GM19023 (cell line): Measurements from ENCODE around the gene VAV2.

Experiments used
- ATAC-seq: cut with Tn5 transposase; IDR thresholded peaks from one replicate; pipeline ENCODE4 v1.9.1; 2021; ENCODE audit warnings: mild to moderate bottlenecking, moderate library complexity; ENCODE audit not compliant: unreplicated experiment

Gene VAV2

DNA sequence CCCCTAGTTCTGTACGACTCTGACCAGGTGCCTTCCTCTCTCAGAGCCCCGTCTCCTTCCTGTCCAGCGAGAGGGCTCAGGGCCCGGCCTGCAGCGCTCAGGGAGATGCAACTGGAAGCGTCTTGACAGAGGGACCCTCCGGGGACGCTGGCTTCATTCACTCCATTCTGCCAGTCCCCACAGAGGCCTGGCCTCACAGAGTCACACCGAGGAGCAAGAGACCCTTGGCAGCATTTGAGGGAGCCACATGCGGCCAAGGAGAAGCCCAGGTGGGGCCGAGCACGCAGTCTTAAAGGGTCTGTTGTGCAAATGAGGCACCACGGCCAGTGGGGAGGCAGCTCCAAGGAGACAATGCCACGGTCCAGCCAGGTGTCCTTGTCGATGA is 167.3 kb downstream of the VAV2 start:
- ATAC-seq = no peak

DNA sequence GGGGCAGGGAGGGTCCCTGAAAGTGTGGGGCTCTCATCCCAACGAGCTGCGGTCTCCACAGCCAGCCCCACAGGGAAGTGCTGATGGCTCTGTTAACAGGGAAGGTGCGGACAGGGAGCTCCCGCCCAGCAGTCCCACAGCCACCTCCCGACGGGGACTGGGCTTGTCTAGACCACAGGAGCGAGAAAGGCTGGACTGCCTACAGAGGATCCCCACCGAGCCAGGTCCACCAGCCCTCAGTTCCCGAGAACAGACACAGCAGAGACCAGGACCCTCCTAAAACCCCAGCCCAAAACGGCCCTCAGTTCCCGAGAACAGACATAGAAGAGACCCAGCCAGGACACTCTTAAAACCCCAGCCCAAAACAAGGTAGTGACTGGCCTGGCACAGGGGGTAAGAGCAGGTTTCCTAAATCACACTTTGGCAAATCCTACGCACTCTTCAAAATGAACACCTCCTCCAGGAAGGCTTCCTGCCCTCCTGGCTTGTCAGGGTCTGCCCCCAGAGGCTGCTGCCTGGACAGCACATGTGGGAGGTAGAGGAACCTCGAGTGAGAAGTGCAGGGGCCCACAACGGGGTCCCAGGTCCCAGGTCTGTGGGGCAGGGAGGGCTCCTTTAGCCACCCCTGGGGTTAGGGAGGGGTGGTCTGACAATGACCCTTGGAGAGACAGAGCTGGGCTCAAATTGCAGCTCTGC is 167.9 kb downstream of the VAV2 start:
- ATAC-seq = no peak

DNA sequence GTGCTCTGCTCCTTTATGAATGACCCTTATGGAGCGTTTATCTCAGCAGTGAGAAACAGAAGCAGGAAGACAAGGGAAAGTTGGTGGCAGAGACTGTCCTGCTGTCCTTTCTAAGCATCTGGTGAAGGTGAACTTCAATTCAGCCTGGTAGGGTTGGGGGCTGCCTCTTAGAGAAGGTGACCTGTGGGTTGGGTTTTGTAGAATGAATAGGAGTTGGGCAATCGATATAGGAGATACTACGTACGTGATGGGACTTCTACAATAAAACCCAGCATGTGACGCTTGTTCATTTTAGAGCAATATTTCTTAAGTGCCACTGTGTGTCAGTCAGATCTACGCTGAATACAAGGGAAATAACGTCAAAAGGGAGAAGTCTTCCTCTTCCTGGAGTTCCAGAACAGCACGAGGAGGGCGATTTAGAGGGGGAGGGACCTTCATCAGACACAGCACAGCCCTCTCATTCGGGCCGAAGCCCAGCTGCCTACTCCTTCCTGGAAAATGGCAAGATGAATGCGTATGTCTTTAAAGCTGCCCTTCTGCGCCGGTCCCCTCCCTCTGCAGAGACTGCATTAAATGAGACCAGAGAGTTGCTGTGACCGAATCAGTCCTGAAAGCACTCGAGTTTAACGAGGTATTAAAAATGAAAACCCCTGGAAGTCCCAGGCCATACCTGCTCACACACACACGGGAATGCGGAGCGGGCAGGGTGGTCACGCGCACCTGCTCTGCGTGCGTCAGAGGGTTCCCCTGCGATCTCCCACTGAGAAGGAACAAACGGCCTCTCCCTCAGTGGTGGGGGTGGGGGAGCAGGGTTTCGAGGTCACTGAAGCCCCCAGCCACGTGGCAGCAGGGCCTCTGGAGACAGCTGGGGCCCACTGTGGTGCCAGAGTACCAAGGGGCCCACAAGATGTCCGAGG is 168.7 kb downstream of the VAV2 start:
- ATAC-seq = no peak

DNA sequence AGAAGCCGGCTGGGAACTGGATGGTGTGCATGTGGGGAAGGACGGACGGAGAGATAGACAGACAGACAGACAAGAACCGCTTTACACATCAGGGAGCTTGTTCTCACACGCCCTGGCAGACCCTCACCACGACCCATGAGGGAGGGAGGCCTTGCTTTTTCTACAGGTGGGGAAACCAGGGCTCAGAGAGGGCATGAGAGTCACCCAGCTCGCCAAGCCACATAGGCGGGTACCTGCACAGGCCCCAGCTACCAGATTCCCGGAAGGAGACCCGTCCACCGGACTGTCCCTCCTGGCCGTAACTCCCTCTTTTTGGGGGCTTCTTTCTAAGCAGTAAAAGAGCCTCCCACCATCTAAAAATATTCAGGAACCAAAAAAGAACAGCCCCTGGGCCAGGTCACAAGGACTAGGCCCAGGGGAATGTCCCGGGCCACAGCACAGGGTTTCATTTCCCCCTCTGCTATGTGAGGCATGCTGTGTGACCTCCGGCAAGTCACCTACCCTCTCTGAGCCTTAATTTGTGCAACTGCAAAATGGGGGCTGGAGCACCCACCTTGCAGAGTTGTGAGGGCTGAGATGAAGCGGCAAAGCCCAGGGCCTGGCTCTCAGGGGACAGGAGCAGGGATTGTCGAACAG is 169.6 kb downstream of the VAV2 start:
- ATAC-seq = peak; percentile 52

DNA sequence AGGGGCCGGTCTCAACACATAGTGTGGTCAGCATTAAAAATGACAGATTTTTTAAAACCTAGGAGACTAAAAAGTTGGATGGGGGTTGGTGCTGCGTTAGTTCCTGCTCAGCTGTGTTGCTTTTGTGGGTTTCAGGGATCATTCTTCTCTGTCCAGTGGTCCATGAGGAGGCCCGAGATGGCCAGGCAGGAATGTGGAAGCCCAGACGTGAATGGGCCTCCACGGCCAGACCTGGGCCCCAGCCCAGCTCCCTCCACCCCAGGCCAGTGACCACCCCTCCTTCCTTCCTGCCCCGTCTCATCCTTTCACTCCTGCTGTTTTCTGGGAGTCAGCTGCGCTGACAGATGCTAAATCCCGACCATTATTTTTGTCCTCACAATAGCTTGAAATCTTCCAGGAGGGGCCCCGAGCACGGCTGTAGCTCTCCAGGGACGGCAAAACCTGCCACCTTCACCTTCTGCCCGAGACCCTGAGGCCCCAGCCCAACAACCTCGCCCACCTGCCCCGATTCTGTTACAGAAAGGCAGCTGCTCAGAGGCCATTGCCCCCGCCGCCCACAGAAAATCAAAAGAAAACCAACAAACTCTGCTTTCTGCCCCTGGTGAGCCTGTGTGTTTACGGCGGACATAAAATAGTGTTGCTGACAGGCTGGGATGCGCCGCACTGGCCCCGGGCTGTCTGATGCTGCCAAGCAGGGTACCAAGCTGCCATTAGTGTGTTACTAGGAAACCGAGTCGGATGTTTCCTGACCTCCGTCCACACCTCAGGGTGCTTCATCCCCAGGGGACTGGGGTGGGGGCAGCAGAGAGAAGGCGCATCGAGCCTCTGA is 170.3 kb downstream of the VAV2 start:
- ATAC-seq = peak; percentile 22

DNA sequence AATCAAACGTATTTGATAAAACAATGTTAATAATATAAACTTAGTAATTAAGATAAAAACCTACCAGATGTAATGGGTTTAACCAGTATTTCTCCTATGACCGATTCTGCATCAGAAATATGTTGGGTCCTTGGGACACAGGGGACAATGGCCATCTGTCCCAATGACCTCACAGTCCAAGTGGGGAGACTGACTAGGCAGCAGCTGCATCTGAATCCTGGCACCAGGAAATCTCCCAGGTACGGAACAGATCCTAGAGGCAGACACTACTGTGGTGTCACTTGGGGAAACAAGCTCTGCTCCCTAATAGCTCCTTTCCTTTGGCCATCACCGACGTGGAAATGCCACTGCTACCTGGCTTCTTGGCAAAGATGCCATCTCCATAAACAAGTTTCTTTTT is 172.2 kb downstream of the VAV2 start:
- ATAC-seq = no peak

DNA sequence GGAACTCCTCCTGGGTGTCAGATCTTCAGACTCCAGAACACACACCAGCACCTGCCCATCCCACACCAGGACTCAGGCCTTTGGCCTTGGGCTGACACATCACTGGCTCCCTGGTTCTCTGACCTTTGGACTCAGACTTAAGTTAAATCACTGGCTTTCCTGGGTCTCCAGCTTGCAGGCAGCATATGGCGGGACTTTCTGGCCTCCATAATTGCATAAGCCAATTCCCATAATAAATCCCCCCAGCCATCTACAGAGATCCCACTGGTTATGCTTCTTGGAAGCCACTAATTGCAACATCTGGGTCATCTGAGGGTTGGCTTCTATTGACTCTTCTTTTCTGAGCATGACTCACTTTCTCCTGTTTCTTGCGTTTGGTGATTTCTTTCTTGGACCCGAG is 173.7 kb downstream of the VAV2 start:
- no peak for ATAC-seq

DNA sequence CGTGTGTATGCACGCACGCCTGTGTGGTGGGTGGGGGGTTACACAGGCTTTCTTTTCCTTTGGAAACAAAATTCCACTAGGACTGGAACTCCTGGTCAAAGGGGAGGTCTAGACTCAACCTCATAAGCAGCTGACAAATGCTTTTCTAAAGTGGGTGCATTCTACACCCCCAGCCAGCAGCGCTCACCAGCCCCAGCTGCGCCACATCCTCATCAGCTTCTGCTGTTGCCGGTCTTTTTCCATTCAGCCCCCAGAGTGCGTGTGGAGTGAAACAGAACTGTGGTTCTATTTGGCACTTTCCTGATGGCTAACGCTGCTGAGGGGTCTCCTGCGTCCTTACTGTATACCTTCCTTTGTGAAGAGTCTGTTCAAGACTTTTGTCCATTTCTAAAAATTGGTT is 176.3 kb downstream of the VAV2 start:
- ATAC-seq = no peak

DNA sequence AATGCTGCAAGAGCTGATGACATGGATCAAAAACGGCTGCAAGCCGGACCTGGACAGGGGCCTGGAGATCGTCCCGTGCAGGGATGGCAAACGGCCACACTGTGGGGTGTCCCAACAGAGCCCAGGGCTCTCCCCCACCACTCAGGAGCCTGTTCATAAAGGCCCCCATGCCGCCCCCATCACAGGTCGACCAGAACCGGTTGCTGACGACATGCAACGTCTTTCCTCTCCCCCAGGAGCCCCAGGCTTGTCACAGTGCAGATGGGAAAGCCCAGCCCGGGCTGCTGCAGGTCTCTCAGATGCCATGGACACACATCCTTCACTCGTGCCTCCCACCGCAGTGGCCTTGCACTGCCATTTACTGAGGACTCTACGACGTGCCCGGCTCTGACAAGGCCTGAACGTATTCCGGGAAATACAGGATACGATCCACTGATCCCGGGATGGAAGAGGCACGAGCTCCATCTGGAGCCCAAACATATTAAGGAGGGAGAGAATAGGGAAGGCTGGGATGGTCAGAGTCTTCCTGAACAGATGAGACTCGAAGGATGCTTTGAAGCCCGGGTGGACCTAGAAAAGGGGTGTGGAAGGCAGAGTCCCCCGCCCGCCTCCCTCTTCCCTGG is 177.4 kb downstream of the VAV2 start:
- ATAC-seq = no peak

DNA sequence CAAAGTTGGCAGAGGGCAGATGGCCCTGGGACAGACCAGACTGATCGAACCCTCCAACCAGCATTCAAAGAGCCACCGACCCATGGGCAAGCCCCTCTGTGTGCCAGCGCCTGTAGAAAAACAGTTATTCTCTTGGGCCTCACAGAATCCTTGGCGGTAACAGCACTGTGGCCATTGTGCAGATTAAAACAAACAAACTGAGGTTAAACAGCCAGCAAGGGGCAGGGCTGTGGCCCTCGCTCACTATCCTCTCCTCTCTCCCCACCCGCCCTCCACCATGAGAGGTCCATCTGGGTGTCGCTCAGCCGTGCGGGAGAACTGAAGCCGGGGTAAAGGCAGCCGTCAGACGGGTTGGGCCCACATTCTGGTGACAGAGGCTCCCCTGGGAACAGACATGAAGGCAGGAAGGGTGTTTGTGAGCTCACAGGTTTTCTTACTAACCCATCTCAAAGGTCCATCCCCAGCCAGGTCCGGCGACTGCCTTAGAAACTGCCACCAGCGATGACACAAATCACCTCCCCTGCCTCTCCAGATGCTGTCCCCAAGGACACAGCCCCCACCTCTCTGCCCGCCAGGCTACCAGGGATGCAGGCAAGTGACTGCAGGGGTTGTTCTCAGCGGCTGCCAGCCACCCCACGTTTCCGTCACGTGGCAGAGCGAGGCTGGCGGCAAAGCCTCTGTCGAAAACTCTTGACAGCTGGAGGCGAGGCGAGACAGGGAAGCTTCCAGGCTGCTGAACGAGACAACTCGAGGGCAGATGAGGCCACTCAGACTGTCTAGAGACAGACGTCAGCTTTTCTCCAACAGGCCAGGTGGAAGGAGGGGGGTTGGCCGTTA is 178.2 kb downstream of the VAV2 start:
- ATAC-seq = no peak

DNA sequence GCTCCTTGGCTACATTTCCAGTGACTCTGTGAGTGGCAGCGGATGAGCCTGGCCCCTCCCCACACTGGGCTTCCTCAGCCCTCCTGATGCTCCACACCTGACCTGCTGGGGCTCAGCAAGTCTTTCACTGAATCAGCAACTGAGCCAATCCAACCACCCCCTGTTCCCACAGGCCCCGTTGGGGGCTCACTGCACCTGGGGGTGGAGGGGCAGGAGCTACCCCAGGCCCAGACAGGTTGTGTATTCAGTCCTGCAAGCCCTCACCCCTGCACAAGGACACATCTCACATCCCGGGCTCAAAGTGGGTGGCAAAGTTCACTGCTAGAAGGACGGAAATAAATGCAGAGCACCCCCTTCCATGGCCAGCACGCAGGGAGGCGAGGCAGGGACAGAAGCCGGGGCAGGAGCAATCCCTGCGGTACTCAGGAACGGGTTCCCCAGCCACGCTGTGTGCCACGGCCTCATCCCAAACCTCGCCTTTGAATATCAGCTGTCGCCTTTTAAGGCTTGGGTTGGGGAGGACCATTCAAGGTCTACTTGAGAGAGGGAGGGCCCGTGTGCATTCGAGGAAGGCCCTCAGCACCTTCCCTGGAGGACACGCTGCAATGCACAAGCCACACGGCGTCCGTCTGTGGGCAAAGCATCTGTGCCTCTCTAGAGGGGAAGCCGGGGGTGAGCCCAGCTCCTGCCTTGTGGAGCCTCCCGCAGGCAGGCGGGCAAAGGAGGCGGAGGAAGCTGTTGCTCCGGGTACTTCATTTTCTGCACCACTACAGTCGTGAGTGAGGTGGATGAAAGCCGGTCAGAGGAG is 179.0 kb downstream of the VAV2 start:
- no peak for ATAC-seq

DNA sequence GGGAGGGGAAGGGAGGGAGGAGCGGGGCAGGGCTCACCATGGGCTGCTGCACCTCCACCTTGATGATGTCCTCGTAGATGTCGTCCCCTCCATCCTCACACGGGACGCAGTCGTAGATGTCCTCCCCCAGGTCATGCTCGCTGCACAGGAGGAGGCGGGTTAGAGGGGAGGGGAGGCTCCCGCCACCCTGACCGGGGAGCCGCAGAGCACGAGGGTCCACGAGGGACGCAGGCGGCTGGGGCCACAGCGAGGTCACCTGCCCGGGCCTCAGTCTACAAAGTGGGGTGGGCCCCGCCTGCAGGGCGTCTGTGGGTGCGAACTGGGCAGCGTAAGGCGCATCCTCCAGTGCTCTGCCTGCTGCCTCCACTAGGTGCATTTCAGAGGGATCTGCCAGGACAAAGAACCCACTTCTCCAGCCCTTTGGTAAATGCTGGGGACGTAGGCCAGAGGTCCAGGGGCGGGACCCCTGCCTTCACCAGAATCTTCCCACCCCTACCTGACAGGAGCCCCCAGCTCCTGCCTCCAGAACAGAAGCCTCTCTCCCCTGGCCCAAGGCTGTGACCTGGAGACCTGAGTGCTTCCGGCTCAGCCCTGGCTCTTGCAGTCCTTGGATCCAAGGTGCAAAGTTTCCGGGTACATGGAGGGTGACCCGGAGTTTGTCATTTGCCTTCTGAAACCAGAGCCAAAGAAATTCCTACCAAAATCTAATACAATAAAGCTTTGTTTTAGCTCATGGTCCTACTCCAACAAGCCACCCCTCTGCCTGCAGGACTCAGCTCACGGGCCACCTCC is 179.9 kb downstream of the VAV2 start:
- ATAC-seq = no peak

DNA sequence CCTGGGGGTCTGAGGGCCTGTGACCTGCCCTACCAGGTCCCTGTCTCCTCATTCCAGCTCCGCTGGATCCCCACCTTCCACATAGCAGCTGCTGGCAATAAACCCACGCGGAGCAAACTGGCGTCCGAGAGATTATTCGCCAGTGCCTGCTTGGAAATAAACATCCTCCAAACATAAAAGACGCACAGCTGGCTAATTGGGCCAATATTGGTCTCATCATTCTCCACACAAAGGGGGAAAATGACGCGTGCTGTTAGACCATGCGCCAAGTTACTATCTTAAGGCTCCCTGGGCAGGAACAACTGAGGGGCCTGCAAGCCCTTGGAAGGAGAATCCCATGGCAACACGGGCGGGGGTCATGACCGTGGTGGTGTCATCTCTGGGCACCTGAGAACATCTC is 180.7 kb downstream of the VAV2 start:
- no peak for ATAC-seq

DNA sequence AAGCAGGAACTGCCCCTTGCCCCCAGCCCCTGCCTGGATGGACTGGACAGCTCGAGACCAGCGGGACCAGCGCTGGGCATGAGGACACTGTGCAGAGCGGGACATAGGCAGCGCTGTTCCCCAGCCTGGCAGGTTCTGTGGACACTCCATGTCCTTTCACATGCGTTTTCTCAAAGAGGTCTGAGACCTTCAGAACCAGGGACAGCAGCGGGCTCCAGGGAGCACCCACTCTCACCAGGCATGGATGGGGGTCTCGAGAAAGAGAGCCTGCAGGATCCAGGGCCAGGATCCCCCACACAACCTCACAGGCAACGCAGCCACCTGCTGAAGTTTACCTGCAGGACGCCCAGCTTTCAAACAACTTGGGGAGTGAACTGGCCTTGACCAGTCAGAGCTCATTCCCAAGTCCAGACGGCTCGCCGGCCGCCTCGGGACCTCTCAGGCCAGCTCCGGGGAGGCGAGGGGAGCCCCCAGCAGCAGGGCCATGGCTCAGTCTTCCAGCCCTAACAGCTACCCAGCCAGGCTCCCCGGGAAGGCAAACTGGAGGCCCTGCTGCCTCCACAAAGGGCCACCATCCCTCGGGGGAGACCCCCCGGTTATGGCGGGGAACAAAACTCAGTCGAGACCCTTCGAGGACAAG is 181.4 kb downstream of the VAV2 start:
- no peak for ATAC-seq

DNA sequence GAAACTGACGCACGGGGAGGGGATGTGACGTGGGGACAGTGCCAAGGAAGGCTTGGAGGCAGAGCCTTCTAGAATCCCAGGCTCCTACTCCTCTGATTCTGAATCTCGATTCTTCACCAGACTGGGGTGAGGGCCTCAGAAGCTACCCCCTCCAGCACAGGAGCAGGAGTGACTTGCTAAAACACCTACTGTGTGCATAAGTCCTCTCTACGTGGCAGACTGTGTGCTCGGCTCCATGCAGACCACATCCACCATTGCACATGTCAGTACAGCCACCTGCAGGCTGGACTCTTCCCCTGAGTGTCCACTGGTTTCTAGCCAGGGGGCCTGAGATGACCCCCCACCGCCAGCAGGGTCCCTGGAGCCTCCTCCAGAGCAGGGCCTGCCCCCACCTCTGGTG is 182.8 kb downstream of the VAV2 start:
- ATAC-seq = no peak

DNA sequence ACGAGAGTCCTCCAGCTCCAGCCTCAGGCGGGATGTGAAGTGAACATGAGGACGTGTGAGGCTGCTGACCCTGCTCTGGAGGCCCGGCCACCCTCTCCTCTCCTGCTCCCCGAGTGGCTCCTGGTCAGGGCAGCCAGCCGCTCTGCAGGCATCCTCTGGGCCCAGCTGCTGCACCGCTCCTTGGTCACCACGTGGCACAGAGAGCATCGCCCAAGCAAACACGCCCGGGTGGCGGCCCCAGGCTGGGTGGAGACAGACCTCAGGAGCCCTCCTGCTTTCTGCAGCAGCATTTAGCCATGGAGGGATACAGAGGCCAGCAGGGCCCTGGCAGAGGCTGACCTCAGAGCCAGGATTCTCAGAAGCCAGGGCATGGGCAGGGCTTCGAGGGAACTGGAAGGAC is 184.3 kb downstream of the VAV2 start:
- ATAC-seq = no peak

DNA sequence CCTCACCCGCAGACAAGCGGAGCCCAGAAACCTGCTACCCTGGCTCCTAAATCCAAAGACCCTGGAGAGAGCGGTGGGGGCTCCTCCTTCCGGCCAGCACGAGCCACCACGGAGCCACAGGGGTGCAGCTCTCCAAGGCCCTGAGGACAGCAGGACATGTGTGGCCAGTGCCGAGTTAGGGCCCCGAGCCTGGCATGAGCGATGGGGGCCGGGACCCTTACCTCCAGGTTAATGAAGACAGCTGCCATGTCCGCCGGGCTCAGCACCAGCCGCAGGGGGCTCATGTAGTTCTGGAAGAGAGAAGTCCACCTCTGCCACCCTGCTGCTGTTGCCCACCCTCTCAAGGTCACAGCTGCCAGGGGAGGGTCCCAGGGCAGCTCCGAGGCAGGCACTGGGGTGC is 185.1 kb downstream of the VAV2 start:
- no peak for ATAC-seq

DNA sequence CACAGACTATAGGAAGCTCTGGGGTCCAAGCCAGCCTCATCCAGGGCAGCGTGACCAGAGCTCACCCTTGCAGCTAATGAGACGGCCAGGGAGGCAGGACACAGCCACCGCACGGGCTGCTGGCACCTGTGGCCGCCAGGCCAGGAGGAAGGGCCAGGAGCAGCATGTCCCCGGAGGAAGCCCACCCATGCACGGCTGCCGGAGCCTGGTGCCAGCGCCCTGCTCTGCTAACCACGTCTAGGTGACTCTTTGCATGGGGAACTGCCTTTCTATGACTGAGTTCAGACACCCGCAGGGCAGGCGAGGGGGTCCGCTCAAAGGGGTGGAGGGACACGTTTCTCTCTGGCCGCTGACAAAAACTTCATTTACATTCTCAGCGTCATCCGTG is 185.5 kb downstream of the VAV2 start:
- no peak for ATAC-seq
